ENCODE measurements around the gene SEMA3E. TPM values are rescaled to one million over a fixed set of nuclear protein-coding genes. Genes with fewer than 3 reads are reported as not detected.

Gene SEMA3E
- total RNA-seq, 1 donor from 2014 or later, result not detected

DNA sequence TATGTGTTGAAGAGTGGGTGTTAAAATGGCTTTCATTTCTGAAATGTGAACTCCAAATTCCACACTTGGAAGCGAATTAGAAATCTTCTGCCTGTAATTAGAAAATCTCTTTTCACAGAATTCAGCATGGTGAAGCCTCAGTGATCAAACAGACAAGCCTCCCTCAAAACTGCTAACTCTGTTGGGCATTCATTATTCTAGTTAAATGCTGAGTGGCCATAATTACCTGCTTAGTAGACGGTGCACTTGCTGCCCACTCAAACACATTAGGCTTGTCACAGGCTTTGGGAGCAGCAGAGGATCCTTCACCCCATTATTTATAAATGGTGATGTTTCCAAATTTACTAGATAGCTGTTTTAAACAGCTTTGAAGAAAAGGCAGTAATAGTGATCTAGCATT lies 309.0 kb downstream of the SEMA3E start:
- no peaks in the 10 kb centered on the region for H3K4me1 Mint-ChIP-seq
- no peaks in the 10 kb centered on the region for H3K27me3 Mint-ChIP-seq
- H3K9me3 Mint-ChIP-seq, result no peaks in the 10 kb centered on the region
- intact Hi-C loops (cut with micrococcal nuclease), result no loop called here
- DNase-seq, result no peak
- no peak overlapping the region for H3K4me3 Mint-ChIP-seq
- H3K36me3 Mint-ChIP-seq (ENCODE audit: low read depth), result no peaks in the 10 kb centered on the region
- H3K27ac Mint-ChIP-seq, result no peak overlapping the region

DNA sequence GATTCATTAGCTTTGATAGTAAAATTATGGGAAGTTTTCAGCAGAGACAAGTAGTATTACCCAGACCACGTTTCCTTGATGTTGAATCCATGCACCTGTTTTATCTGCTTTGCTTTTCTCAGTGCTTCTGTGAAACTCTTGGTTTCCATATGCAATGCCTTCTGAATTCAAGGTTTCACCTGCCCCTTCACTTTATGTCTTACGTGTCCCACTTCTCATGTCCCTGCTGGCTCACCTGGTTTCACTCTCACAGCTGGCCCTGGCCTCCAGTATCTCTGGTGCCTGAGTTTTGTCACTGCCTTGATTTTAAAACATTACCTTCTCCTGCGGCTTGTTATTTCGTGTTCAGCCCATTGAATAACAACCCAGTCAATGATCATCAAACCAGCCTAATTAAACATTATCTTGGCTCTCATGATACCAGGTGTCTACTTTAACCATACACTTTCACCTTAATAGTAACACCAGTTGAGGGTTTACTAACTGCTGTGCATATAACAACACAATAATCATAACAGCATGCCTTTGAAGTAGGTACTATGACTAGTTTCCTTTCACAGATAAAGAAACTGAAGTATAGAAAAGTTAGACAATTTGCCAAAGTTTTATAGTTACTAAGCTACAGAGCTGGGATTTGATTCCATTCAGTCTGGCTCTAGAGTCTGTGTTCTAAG lies 310.5 kb downstream of the SEMA3E start:
- Mint-ChIP-seq H3K4me1 (no peaks in the 10 kb centered on the region), H3K9me3 (no peaks in the 10 kb centered on the region), H3K36me3 (ENCODE audit: low read depth) (no peaks in the 10 kb centered on the region), H3K4me3 (no peak overlapping the region), H3K27ac (no peak overlapping the region), H3K27me3 (no peaks in the 10 kb centered on the region)
- DNase-seq, result no peak
- intact Hi-C loops (cut with micrococcal nuclease), result no loop called here

DNA sequence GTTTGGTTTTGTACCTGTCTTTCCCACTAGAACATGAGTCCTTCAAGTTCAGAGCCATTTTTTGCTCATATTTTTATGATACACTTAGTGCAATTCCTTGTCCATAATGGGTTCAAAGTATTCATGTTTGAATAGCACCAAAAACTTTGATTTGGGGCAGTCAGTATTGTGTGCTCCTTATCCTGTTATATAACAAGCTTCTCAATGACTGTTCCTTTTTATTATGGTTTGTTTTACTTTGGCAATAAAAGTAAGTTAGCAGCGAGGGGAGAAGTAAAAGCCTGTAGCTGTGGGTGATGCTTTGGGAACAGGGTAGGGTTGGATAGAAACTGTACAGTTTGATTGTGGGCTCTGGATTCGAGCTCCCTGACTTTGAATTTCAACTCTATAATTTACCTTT lies 311.9 kb downstream of the SEMA3E start:
- Mint-ChIP-seq H3K9me3 (no peaks in the 10 kb centered on the region), H3K4me1 (no peaks in the 10 kb centered on the region), H3K27me3 (no peaks in the 10 kb centered on the region), H3K27ac (no peak overlapping the region), H3K4me3 (no peak overlapping the region), H3K36me3 (ENCODE audit: low read depth) (no peaks in the 10 kb centered on the region)
- DNase-seq, result no peak
- intact Hi-C loops (cut with micrococcal nuclease), result no loop called here

DNA sequence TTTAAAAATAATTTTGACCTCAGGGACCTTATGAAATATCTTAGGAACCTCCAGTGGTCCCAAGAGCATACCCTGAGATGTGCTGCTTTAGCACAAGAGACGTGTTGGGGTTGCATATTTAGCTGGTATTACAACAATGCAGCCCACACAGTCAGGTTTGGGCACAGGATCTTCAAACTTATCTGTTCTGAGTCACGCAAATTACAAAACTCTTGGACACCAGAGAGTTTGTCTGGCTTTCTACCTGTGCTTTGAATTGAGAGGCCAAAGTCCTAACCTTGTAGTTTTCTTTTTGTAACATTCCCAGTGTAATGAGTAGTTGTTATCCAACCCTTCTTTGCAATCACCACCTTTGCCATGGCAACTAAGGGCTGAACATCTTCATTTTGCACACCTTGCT lies 322.7 kb downstream of the SEMA3E start:
- Mint-ChIP-seq H3K27ac (no peak overlapping the region), H3K4me1 (no peaks in the 10 kb centered on the region), H3K27me3 (no peaks in the 10 kb centered on the region), H3K9me3 (peaks cover 4% of the 10 kb centered on the region), H3K36me3 (ENCODE audit: low read depth) (no peaks in the 10 kb centered on the region), H3K4me3 (no peak overlapping the region)
- no peak for DNase-seq
- intact Hi-C loops (cut with micrococcal nuclease), result no loop called here

DNA sequence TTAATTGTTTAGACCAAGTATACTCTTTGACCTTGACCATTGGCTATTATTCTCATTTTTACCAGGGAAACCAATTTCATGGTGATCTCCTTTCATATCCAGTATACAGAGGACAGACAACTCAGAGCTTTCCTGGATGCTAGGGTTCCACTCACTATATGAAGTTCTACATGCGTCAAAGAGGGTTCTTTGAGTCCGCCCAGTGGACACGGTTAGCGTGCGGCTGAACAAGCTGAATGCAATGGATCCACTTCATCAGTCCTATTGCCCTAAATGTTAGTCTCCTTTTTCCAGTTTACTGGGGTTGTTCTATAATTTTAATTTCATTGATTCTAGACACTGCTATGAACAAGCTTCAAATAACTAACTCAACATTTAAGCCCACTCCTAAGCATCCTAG lies 323.9 kb downstream of the SEMA3E start:
- Mint-ChIP-seq H3K4me3 (no peak overlapping the region), H3K27ac (no peak overlapping the region)

DNA sequence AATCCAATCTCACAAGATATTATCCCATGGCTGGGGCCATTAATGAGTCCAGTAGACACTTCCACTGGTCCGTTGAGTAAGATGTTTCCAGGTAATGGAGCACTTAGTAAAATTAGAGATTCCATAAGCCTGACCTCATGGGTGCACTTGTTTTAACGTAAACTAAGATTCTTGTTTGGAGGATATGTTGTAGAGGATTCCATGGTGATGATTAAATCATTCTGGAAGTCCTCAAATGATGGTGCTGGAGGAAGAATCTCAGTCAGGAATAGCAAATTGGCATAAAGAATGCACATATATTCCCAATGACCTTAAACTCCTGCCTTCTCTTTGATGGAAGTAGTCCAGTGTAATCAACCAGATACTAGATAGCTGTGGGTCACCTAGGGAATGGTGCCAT lies 324.3 kb downstream of the SEMA3E start:
- Mint-ChIP-seq H3K9me3 (peaks cover 4% of the 10 kb centered on the region), H3K4me1 (no peaks in the 10 kb centered on the region), H3K36me3 (ENCODE audit: low read depth) (no peaks in the 10 kb centered on the region), H3K27me3 (no peaks in the 10 kb centered on the region), H3K4me3 (no peak overlapping the region), H3K27ac (no peak overlapping the region)
- intact Hi-C loops (cut with micrococcal nuclease), result no loop called here
- no peak for DNase-seq

More for the DNA sequence above, 323.9 kb downstream of the SEMA3E start:
- DNase-seq, result no peak
- no peaks in the 10 kb centered on the region for H3K4me1 Mint-ChIP-seq
- no peaks in the 10 kb centered on the region for H3K27me3 Mint-ChIP-seq
- no peaks in the 10 kb centered on the region for H3K36me3 Mint-ChIP-seq (ENCODE audit: low read depth)
- H3K9me3 Mint-ChIP-seq, result peaks cover 4% of the 10 kb centered on the region
- intact Hi-C loops (cut with micrococcal nuclease), result no loop called here

DNA sequence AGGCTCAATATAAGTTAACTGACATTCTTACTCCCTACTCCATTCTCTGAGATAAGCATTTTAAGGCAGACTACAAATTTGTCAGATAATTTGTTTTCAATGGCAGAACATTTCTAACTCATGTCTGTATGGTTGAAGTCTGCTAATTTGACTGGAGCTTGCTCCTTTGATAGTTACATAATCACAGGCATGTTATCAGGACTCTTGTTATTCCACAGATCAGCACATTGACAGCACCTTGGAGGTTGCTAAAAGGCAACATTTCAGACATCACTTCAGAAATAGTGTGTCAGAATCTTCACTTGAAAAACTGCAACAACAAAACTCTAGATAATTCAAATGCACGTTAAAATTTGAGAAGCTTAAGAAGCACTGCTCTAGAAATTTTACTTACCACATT lies 327.9 kb downstream of the SEMA3E start:
- no peaks in the 10 kb centered on the region for H3K27me3 Mint-ChIP-seq
- no peaks in the 10 kb centered on the region for H3K36me3 Mint-ChIP-seq (ENCODE audit: low read depth)
- intact Hi-C loops (cut with micrococcal nuclease), result no loop called here
- H3K4me1 Mint-ChIP-seq, result no peaks in the 10 kb centered on the region
- no peak for DNase-seq
- no peaks in the 10 kb centered on the region for H3K9me3 Mint-ChIP-seq
- H3K27ac Mint-ChIP-seq, result no peak overlapping the region
- H3K4me3 Mint-ChIP-seq, result no peak overlapping the region

DNA sequence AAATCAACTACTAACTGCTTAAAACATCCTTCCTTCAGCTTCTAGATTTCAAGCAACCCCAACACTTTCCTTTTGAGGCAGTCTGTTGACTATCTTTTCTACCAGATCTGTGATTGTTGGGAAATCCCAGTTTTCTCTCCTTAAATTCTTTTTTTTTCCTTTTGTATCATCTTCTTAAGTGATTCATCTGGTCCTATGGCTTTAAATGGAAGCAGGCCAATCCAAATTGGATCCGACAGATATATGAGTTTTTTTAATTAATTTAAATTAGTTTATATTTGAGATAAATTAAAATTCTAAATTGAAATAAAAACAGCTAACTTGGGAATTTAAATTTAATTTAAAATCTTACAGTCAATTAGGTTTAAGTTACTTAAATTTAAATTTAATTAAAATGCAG lies 335.0 kb downstream of the SEMA3E start:
- intact Hi-C loops (cut with micrococcal nuclease), result no loop called here
- Mint-ChIP-seq H3K27me3 (no peaks in the 10 kb centered on the region), H3K9me3 (no peaks in the 10 kb centered on the region), H3K4me3 (no peak overlapping the region), H3K4me1 (no peaks in the 10 kb centered on the region), H3K27ac (no peak overlapping the region), H3K36me3 (ENCODE audit: low read depth) (no peaks in the 10 kb centered on the region)
- DNase-seq, result no peak
